Urothelium cell line (cell line): ENCODE data around the gene SLC9A9.

ENCODE experiments used
- DNase-seq: peaks from one replicate; pipeline ENCODE4 v3.0.0; 2011; ENCODE audit warnings: low spot score, mixed read lengths
- FAIRE-seq: peaks from 2 replicates; lab custom pipeline; 2011; peaks lifted over from hg19 to GRCh38; lab: Jason Lieb, UNC

The SLC9A9 gene

DNA sequence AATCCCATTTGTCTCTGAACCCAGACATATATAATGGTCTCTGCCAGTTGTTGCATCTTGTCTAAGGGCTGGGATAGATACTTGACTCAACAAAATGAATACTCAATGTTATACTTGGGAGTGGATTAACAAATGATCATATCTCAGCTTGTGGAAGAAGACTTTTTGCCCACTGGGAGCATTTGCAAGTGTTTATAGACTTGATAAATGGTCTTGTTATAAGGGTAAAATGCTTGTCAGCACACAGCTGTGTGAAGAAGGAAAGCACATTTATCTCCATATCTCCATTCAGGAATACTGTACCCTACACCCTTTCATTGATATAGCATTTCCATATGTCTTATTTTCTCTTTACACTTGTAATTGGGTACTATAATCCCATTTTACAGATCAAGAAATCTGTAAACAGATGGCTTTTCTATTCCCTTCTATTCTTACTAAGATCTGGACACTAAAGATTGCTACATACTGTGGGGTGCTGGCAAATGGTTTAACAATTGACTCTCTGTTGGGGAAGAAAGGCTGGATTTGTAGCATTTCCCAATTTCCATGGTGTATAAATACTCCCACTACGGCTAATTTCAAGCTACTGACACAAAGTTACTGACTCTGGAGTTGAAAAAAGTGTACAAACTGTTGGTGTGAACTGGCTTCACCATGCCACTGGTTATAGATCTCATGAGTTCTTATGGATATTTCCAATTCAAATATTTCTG, 574.1 kb downstream of the SLC9A9 start:
- DNase-seq: no peak
- FAIRE-seq: no peak

DNA sequence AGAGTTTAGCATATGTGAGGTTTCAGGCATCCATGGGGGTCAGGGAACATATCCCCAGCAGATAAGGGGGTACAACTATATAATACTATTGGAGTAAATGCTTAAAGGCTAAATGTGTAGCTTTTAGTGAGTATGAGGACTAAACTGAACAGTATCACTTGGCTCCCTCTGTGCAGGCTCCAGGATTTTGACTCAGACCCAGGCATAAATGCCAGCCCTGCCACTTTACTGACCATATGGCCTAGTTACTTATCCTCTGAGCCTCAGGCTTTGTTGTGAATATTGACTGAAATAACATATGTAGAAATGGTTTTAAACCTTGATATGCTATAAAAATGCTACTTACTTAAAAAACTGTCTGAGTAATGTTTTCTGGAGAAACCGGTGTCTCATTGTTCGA, 577.1 kb downstream of the SLC9A9 start:
- FAIRE-seq: no peak
- DNase-seq: no peak

DNA sequence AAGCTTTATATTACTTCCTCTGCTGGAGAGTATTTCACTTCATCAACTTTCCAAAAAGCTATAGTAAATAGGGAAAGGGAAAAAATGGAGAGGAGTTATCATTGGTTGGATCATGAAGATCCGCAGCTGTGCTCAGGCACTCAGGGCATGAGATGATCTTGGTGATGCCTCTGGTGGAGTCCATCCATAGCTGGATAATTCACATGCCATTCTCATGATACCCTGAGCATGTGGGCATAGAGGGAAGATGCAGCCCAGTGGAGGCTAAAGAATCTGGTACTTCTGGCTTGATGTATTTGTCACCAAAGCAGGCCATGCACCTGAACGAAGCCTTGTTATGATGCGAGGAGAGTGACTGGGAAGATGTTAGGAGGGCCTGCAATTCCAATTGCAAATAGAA, 578.5 kb downstream of the SLC9A9 start:
- DNase-seq: no peak
- FAIRE-seq: no peak

DNA sequence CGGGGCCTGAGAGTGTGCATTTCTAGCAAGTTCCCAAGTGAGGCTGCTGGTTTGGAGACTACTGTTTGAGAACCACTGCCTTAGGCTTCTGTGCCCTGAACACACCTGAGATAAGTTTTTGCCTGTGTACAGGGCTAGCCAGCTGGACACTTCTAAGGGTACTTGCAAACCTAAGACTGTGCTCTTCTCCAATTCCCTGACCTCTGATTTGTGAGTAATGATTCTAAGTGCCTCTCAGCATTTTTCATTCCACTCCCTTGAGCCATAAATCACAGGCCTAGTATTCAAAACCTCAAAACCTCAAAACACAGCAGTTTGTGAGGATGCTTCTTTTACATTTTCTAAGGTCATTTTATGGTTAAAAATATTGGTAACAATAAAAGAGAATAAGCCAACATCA, 580.3 kb downstream of the SLC9A9 start:
- FAIRE-seq: no peak

DNA sequence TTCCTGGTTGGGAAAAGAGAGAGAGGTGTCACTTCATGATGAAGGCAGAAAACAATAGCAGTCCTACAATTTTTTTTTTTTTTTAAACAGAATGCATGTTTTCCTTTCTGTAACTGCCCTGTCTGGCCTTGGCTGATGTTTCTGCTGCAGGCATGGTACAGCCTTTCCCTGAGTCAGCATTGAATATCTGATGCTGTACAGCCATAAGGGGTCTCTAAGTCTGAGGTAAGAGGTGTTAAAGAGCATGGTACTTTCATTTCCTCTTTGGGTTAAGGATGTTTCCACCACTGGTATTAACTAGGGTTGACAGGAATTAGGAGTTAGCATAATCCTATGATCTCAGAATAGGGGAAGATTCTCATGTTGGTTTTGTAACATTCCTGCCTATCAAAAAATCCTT, 581.3 kb downstream of the SLC9A9 start:
- no peak for DNase-seq
- no peak for FAIRE-seq

More for the DNA sequence above, 580.3 kb downstream of the SLC9A9 start:
- no peak for DNase-seq

DNA sequence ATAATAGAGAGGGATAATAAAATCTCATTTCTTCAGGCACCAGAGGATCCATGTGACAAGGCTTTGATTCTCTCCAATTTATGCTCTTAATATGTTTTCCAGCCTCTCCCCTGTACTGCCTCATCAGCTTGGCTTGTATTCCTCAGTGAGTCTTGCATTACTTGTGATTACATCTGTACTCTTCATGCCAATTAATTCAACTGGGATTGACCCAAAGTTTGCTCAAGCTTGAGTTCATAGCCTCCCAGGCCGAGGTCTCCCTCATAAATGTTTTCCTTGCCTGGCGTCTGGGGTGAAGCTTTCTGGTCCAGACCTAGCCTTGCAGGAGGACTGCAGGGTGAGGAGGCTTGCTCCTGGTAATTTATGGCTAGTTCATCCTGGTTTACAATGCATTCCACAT, 581.8 kb downstream of the SLC9A9 start:
- FAIRE-seq (no peak), DNase-seq (no peak)

DNA sequence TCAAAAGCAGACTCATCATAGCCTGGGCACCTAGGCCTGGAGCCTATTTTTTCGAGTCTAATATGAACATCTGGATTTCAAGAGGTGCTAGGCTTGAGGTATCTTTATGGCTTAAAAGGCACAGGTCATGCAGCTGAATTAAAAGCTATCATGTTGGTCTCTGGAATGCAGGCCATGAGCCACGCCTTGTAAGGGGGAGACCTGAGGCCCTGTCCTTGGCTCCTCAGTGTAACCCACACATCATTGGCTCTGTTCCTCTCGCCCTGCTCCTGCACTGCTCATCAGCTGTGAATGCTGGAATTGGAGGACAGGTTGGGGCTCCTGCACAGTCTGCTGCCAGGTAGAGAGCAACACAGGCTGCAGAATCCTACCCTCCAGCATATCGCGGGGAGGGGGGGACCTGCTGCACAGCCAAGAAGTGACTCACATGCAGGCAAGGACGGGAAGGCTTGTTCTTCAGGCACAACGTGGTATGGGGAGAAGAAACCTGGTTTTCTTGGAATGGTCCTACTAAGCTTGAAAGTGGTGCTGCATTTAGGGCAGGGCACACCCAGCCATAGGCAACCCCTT, 582.7 kb downstream of the SLC9A9 start:
- DNase-seq (no peak), FAIRE-seq (no peak)

DNA sequence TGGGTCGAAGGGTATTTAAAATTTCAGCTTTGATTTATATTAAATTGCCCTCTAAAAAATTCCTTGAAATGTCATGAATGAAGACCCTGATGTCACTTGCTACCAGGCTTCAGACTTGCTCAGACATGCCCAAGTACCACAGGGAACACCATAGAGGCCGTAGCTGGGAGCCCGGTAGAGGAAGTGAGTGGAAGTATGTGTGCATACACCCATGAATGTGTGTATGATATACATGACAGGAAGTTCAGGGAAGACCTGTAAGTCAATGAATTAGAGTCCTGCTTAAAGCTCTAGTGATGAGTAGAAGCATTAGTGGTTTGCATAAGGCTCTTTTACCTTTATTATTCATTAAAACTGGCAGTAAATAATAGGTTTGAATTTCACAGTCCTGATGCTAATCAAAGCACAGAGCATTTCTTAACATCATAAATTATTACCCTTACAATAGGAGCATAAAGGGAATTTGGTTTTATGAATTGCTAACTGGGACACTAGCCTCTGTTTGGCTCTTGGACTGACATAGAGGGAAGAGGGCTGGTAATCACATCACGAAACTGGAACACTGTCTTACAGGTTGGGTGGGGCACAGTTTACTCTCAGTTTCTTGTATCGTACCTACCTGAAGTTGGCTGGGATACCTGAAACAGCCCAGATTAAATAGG, 584.3 kb downstream of the SLC9A9 start:
- DNase-seq (no peak), FAIRE-seq (no peak)

DNA sequence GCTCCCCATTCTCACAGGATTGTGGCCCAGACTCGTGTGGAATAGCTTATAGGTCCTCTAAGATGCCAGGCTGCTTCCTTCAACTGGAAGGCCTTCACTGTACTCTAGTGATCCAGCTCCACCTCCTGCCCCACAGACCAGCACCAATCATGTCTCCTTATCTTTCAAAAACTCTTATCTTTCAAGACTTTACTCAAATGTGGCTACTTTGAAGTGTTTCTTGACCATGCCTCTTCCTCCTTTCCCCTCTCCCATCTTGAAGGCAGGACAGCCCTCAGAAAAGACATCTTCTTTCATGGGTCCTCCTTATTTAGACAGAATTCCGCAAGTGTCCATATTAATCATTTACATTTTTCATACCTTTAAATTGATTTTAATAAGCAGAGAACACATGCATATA, 586.4 kb downstream of the SLC9A9 start:
- no peak for FAIRE-seq
- DNase-seq: no peak

DNA sequence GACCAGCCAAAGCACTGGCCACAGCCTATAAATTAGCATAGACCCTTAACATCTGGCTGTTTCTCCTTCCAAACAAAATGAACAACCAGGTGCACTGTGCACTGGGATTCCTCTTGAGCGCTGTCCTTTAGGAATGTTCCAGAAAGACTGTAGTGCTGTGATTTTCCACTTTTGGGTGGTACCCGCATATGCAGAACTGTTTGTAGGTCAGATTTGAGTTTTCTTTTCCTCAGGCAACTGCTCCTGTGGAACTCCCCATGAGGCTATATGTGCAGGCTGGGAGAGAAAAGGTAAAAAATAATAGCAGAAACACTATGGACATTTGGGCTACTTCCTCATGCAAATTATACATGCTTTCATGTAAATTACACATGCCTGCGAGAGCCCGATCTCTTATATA, 589.6 kb downstream of the SLC9A9 start:
- no peak for FAIRE-seq
- no peak for DNase-seq

DNA sequence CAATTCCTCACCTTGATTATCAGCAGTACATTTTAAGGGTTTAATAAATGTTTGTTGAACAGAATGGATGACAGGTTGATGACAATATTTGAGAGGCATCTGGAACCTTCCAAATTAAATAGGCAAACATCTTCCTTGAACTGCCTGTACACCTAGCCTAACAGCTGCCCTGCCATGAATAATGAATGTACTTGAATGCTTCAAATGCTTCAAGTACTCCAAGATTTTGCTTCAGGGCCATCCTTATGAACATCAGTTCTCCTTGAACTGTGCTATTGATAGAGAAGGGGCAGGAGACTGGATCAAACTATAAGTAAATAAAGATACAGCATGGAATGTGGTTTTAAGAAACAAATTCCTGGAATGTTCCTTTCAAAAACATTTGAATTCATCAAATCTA, 591.9 kb downstream of the SLC9A9 start:
- FAIRE-seq: no peak
- no peak for DNase-seq

DNA sequence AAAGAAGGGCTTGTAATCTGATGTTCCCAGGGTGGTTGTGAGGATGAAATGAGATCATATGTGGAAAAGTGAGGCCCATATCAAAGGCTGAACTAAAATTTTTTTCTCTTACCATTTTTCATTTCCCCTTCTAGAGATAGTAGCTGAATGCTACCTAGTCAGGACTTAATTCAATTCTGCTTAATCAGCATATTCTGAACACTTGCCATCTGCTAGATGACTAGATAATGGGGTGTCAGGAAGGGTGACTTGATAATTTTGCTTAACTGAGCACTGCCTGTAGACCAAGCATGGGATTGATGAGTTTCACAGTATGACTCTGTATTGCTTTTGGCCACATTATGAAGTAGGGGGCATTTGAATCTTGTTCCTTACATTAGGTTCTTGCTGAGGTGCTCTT, 592.5 kb downstream of the SLC9A9 start:
- DNase-seq (no peak), FAIRE-seq (no peak)

DNA sequence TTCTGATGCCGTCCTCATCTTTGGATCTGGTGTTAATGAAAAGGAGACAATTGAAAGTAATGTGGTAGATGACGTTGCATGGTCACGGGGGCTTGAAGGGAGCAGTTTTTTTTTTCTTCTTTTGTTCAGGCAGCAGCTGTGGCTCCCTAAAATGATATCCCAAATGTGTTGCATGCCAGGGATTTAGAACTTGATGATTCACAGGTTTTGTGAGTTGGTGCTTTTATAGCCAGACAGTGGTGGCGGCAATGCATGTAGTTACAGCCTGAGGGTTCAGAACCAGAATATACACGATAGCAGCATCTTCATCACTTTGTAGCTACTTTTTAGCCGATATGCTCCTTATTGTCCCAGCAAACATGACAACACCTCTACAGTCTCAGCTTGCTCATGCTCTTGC, 595.3 kb downstream of the SLC9A9 start:
- FAIRE-seq: no peak

DNA sequence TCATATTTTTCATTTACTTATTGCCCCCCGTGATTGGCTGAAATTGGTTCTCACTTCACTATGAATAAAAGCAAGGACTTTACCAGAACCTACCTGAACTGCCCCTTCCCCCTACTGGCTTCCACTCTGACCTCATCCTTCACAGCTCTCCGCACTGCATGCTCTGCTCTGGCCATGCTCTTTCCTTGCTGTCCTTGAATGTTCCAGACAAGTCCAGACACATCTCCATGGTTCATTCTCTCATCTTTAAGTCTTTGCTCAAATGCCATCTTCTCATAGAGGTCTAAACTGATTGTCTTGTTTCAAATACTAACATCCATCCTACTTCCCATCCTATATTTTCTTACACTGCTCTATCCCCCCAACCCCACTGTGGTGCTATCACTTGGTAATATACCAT, 599.3 kb downstream of the SLC9A9 start:
- no peak for DNase-seq

More for the DNA sequence above, 595.3 kb downstream of the SLC9A9 start:
- DNase-seq: no peak

DNA sequence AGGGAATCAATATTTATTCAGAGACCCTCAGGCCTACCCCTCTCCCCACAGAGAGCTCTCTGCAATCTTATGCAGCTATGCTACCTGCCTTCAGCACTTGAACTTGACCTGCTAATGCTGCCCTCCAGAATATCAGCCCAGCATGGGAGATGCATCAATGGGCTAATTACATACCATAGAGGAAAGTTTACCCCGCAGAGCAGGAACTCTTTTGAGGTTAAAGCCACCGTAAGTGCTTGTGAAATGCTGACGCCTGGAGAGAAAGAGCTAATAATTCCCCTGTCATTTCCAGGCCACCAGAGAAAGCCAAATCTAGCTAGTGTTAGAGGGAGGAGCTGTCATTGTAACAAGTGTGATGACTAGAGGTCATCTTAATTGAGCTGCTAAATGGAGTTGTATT, 601.2 kb downstream of the SLC9A9 start:
- FAIRE-seq (no peak), DNase-seq (no peak)

More for the DNA sequence above, 599.3 kb downstream of the SLC9A9 start:
- no peak for FAIRE-seq

DNA sequence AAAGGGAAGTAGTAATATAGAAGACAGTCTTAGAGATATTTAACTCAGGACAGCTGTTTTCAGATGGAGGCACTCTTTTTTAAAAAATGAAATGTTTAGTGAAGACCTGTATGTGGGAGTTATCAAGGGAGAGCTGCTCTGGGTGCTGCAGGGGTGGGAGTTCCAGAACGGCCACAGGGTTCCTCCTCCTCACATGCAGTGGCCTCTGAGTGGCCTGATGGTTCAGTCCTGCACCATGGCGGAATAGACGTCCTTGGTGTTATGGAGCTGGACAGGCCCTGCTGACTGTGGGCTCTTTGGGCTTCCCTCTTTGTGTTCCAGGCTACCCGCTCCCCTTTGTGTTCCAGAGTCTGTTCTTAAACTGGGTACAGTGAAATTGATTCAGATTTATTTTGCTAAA, 602.6 kb downstream of the SLC9A9 start:
- DNase-seq: no peak
- FAIRE-seq: no peak

DNA sequence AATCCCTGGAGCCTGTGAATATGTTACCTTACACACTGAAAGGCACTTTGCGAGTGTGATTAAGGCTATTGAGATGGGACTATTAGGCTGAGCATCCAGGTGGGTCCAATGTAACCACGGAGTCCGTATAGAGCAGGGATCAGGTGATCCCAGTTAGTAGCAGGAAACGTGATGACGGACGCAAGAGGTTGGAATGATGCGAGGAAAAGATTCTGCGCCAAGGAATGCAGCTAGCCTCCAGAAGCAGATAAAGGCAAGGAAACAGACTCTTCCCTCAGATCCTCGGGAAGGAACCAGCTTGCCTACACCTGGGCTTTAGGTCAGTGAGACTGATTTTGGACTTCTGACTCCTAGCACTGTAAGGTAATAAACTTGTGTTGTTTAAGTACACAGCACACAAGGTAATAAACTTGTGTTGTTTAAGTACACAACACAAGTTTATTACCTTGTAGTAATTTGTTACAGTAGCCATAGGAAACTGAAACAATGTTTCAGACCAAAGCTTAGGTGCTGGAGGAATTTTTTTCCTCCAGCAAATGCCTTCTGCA, 603.7 kb downstream of the SLC9A9 start:
- DNase-seq (no peak), FAIRE-seq (no peak)

DNA sequence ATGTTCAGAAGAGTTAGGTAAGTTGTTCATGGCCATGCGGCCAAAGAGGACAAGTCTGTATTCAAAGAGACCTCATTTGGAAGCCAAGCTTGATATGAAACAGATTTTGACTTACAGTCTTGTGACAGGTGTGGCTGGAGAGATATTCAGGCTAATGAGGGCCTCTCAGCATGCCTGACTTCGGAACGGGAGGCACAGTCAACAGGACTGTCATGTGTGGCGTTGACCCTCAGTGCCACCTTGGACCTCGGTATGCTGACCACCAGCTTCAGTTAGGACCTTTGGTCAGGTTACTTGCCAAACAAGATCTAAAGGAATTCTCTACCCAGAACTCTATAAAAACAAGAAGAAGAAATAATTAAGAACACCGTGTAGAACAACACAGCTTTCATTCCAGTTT, 604.6 kb downstream of the SLC9A9 start:
- no peak for FAIRE-seq

DNA sequence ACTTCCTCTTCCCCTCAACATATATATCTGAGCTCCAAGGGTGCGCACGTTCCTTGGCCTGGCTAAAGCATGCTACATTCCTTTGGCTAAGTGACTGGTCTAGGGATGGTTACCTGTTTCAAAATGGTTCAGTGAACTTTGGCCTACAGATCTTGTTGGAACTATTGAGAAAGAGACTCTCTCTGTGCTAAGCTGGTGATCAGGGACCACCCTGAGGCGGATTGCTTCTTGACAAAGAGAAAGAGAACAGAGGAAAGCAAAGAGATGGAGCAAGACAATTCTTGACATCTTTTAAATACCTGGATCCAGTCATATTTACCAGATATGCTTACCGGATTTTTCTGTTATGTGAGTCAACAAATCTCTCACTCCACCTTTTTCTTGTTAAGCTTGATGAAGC, 605.6 kb downstream of the SLC9A9 start:
- FAIRE-seq: no peak
- no peak for DNase-seq

More for the DNA sequence above, 604.6 kb downstream of the SLC9A9 start:
- DNase-seq: no peak

DNA sequence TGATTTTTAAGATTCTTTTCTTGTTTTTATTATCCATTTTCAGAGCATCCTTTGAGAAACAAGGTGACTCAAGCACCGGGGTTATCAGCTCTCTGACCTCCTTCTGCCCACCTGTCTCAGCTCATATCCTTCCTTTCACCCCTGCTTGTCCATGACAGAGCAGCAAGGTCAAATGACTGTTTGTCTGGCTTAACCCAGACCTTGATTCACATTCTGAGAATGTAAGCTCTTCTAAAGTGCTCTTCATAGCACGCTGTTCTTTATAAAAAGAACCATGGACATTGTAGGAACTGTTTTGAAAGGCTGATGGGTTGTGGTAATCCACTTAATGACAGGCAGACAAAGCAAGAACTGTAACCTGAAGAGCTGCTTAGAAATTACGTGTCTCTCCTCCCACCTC, 606.2 kb downstream of the SLC9A9 start:
- FAIRE-seq: no peak

DNA sequence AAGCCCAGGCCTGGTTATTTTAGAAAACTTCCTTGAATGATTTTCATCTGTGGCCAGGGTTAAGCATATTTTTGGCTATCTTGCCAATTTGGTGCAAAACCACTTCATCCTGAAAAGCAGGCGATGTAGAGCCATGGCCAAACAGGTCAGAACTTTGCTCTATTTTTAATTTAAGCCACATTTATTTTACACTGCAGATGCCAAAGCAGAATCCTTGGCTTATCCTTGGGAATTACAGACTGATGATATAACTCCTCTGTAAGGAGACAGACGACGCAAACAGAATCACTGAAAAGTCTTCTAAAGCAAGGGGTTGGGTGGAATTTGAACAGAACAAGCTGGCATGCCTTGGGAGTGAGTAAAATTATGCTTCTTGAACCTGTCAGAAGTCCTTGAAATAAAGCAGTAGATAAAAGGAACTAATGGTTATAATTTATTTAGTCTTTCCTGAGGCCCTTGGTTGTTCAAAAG, 606.8 kb downstream of the SLC9A9 start:
- no peak for DNase-seq
- FAIRE-seq: no peak

More for the DNA sequence above, 606.2 kb downstream of the SLC9A9 start:
- no peak for DNase-seq

DNA sequence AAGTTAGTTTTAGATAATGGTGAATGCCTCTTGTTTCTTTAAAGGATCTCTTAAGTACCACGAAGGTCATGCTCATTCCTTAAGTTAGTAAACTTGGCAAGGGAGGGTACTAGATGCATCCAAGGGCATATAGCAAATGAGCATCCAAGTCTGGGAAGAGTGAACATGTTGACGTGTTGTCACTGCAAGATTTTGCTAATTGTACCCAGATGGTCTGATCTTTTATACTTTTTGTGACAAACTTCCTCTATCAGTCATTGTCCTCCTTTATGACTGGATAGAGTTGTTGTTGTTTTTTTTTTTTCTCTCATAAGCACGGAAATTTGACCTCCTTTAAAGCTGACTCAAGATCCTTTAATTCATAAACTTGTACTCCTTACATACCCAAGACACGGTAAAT, 607.4 kb downstream of the SLC9A9 start:
- DNase-seq: no peak
- no peak for FAIRE-seq
